CD14-positive monocyte (primary cell): ENCODE measurements around the gene ATG10. TPM values are rescaled to one million over a fixed set of nuclear protein-coding genes. Genes with fewer than 3 reads are reported as not detected.

ENCODE experiments used
- DNase-seq, 3 donors: peaks; one replicate each; pipeline ENCODE4 v3.0.0-alpha.2; 2011 to 2022
- H2AFZ ChIP-seq: 2 replicates; pipeline ENCODE4 v1.6.0; 2012; ENCODE audit warnings: mild to moderate bottlenecking, low read depth, low read length, inconsistent platforms; ENCODE audit not compliant: insufficient read depth, poor library complexity, severe bottlenecking
- H3K27ac ChIP-seq, 2 donors: 1 replicate in 1 of 2; 2 replicates in 1 of 2; pipeline ENCODE4 v1.5.1; 2012 to 2013; ENCODE audit warnings: low read length in 2 of 2, control low read depth in 1 of 2, inconsistent platforms in 1 of 2, low read depth in 1 of 2, mild to moderate bottlenecking in 1 of 2
- H3K27me3 ChIP-seq, 2 donors: one replicate each; pipeline versions ENCODE4 v1.6.0 to v1.6.1; 2011 to 2013; ENCODE audit warnings: low read length in 2 of 2; ENCODE audit not compliant: control insufficient read depth in 2 of 2, insufficient read depth in 2 of 2
- H3K36me3 ChIP-seq, 2 donors: replicated peaks in 1 of 2; 1 replicate in 1 of 2; 2 replicates in 1 of 2; pipeline versions ENCODE4 v1.5.1 to v1.6.1; 2012 to 2013; ENCODE audit warnings: low read length in 2 of 2, control low read depth in 1 of 2, inconsistent platforms in 1 of 2, mild to moderate bottlenecking in 1 of 2; ENCODE audit not compliant: insufficient read depth in 2 of 2, control insufficient read depth in 1 of 2
- H3K4me1 ChIP-seq, 2 donors: 1 replicate in 1 of 2; 2 replicates in 1 of 2; pipeline versions ENCODE4 v1.5.1 to v1.6.1; 2012 to 2013; ENCODE audit warnings: low read length in 2 of 2, control low read depth in 1 of 2, inconsistent platforms in 1 of 2, mild to moderate bottlenecking in 1 of 2, moderate library complexity in 1 of 2; ENCODE audit not compliant: insufficient read depth in 2 of 2, control insufficient read depth in 1 of 2
- H3K4me2 ChIP-seq: replicated peaks from 2 replicates; pipeline ENCODE3; 2012; ENCODE audit warnings: low read length, moderate library complexity, mild to moderate bottlenecking; ENCODE audit not compliant: poor library complexity, severe bottlenecking; ENCODE audit errors: extremely low read depth
- H3K4me3 ChIP-seq, 3 experiments: fragments of 200-600 bp in 1 of 3; sonication (generic) in 1 of 3; replicated peaks in 1 of 3; 1 replicate in 2 of 3; 2 replicates in 1 of 3; pipeline ENCODE4 v1.5.1; 2011 to 2013; ENCODE audit warnings: low read length in 3 of 3, mild to moderate bottlenecking in 3 of 3, control low read depth in 2 of 3, low read depth in 2 of 3, inconsistent platforms in 1 of 3, moderate library complexity in 1 of 3
- H3K79me2 ChIP-seq: 2 replicates; pipeline ENCODE4 v1.6.0; 2012; ENCODE audit warnings: mild to moderate bottlenecking, control low read depth, inconsistent platforms, low read length, moderate library complexity; ENCODE audit not compliant: insufficient read depth
- H3K9ac ChIP-seq: 2 replicates; pipeline ENCODE4 v1.6.0; 2017; ENCODE audit warnings: low read length, mild to moderate bottlenecking; ENCODE audit not compliant: insufficient read depth, poor library complexity, severe bottlenecking
- H3K9me3 ChIP-seq, 2 donors: replicated peaks in 1 of 2; 1 replicate in 1 of 2; 2 replicates in 1 of 2; pipeline versions ENCODE4 v1.5.1 to v1.6.1; 2012 to 2013; ENCODE audit warnings: low read length in 2 of 2, control low read depth in 1 of 2; ENCODE audit not compliant: control insufficient read depth in 1 of 2, insufficient read depth in 1 of 2
- H4K20me1 ChIP-seq: 2 replicates; pipeline ENCODE4 v1.6.0; 2012; ENCODE audit warnings: mild to moderate bottlenecking, low read length, control low read depth, moderate library complexity; ENCODE audit not compliant: insufficient read depth
- H3K27ac Mint-ChIP-seq, 7 donors: one replicate each; pipeline ENCODE4 v1.8.0; 2020; ENCODE audit warnings: mild to moderate bottlenecking in 7 of 7, mixed read lengths in 7 of 7, moderate library complexity in 6 of 7, inconsistent platforms in 2 of 7
- H3K27me3 Mint-ChIP-seq, 3 donors: one replicate each; pipeline ENCODE4 v1.8.0; 2021 to 2022; ENCODE audit warnings: low read depth in 3 of 3, mild to moderate bottlenecking in 3 of 3, mixed read lengths in 3 of 3, moderate library complexity in 3 of 3, inconsistent platforms in 1 of 3
- H3K36me3 Mint-ChIP-seq, 2 donors: one replicate each; pipeline ENCODE4 v1.8.0; 2020; ENCODE audit warnings: mixed read lengths in 2 of 2, inconsistent platforms in 1 of 2, mild to moderate bottlenecking in 1 of 2
- H3K4me1 Mint-ChIP-seq: one replicate; pipeline ENCODE4 v1.8.0; 2020; ENCODE audit warnings: mild to moderate bottlenecking, mixed read lengths
- H3K4me3 Mint-ChIP-seq, 2 donors: one replicate each; pipeline ENCODE4 v1.8.0; 2020; ENCODE audit warnings: mild to moderate bottlenecking in 2 of 2, mixed read lengths in 2 of 2, moderate library complexity in 1 of 2
- H3K9me3 Mint-ChIP-seq, 7 donors: one replicate each; pipeline ENCODE4 v1.8.0; 2020 to 2022; ENCODE audit warnings: mixed read lengths in 7 of 7, mild to moderate bottlenecking in 6 of 7, moderate library complexity in 6 of 7, inconsistent platforms in 2 of 7
- CTCF ChIP-seq: fragments of 200-600 bp; IDR thresholded peaks from one replicate; pipeline ENCODE4 v1.8.0; 2022; ENCODE audit warnings: antibody characterized with exemption, mild to moderate bottlenecking
- WGBS: methylation state at CpG from one replicate; pipeline ENCODE4 v1.1.5; 2013; ENCODE audit warnings: missing lambda C conversion rate; ENCODE audit not compliant: insufficient coverage; 5-methylcytosine and 5-hydroxymethylcytosine counted together
- intact Hi-C, 2 donors: fragments of 100-400 bp; cut with micrococcal nuclease; formaldehyde crosslinking; loops; one replicate each; pipeline versions ENCODE4 v1.15.0 to v1.15.1; 2023
- polyA plus RNA-seq, 3 donors: library from polyadenylated mRNA; depleted of rRNA in 1 of 3; unstranded in 2 of 3; stranded (reverse) in 1 of 3; fragments of 300-500 nt in 2 of 3; fragments of >200 nt in 1 of 3; fragmentation: Illumina TruSeq in 2 of 3; gene quantifications; 1 replicate in 2 of 3; 2 replicates in 1 of 3; pipeline ENCODE4 v1.2.3, GENCODE V29; 2012 to 2021

The ATG10 gene
- polyA plus RNA-seq, 3 donors: 2.1 to 7.9 (median 5.6) TPM

GRCh38 chr5:82164977-82165713 is 193.3 kb downstream of the ATG10 start:
- H3K4me3 ChIP-seq: no peak overlapping the region
- H3K4me2 ChIP-seq: no peak overlapping the region
- no peaks in the 10 kb centered on the region for H3K36me3 Mint-ChIP-seq
- no peak overlapping the region for H3K4me3 Mint-ChIP-seq
- no peak for DNase-seq
- peaks cover 5% of the 10 kb centered on the region for H3K4me1 Mint-ChIP-seq
- H4K20me1 ChIP-seq: no peaks in the 10 kb centered on the region
- intact Hi-C loops: loop anchor here in 1 of 2 donors (10.0 kb wide), 1 partner anchor 740 kb away; no protein-coding TSS in a partner anchor
- no peaks in the 10 kb centered on the region for H3K9me3 ChIP-seq
- 88% methylated on average over 3 of the region's 3 CpGs for WGBS
- no peaks in the 10 kb centered on the region for H3K36me3 ChIP-seq
- H3K27ac Mint-ChIP-seq: peak overlapping the region in 4 of 7 donors; percentile 7 to 40 (median 14)
- no peak for TF ChIP-seq CTCF
- no peaks in the 10 kb centered on the region for H3K27me3 ChIP-seq
- no peak overlapping the region for H3K27ac ChIP-seq
- no peak overlapping the region for H3K9ac ChIP-seq
- no peaks in the 10 kb centered on the region for H3K4me1 ChIP-seq
- no peak overlapping the region for H2AFZ ChIP-seq
- no peaks in the 10 kb centered on the region for H3K9me3 Mint-ChIP-seq
- peaks cover 0 to 1% (median 0%) of the 10 kb centered on the region in 3 donors for H3K27me3 Mint-ChIP-seq
- no peaks in the 10 kb centered on the region for H3K79me2 ChIP-seq

- Histone ChIP-seq H3K4me2 (no peak overlapping the region), H3K4me1 (no peaks in the 10 kb centered on the region), H3K36me3 (no peaks in the 10 kb centered on the region), H3K9me3 (no peaks in the 10 kb centered on the region), H3K79me2 (no peaks in the 10 kb centered on the region), H3K27ac (peak overlapping the region in 1 of 2 donors; percentile 3), H3K9ac (no peak overlapping the region), H3K27me3 (no peaks in the 10 kb centered on the region), H2AFZ (no peak overlapping the region), H4K20me1 (no peaks in the 10 kb centered on the region), H3K4me3 (no peak overlapping the region)
- Mint-ChIP-seq H3K4me1 (peaks cover 5% of the 10 kb centered on the region), H3K36me3 (no peaks in the 10 kb centered on the region), H3K27ac (peak overlapping the region in 5 of 7 donors; percentile 2 to 59 (median 30)), H3K4me3 (no peak overlapping the region), H3K27me3 (peaks cover 0 to 1% (median 0%) of the 10 kb centered on the region in 3 donors), H3K9me3 (no peaks in the 10 kb centered on the region)
- TF ChIP-seq CTCF: peak; percentile 73
- intact Hi-C loops: loop anchor here in 1 of 2 donors (10.0 kb wide), 1 partner anchor 741 kb away; no protein-coding TSS in a partner anchor
- no CpG with 5 or more reads among the region's 3 CpGs for WGBS
- DNase-seq: peak; percentile 59 to 78 (median 71)
Observed at GRCh38 chr5:82165740-82166530, 194.1 kb downstream of the ATG10 start.
